Right ventricle myocardium superior (tissue), 1 donor: Measurements from ENCODE around the gene TUB. TPM values are rescaled to one million over a fixed set of nuclear protein-coding genes. Genes with fewer than 3 reads are reported as not detected.

Experiments
- ATAC-seq: fragments of 200-7000 bp; cut with Tn5 transposase; one replicate; pipeline ENCODE4 v1.9.1; 2020; ENCODE audit warnings: mild to moderate bottlenecking; ENCODE audit not compliant: poor library complexity
- DNase-seq: peaks from one replicate; pipeline ENCODE4 v3.0.0-alpha.2; 2020
- intact Hi-C: fragments of 100-400 bp; cut with DNase I; formaldehyde crosslinking; loops from one replicate; pipeline ENCODE4 v1.11.2; 2022
- total RNA-seq: library from RNA; stranded (reverse); fragmentation: NEBNext Ultra II Directional; extraction: Animal tissue kit (Norgen Biotek cat#: 25700); gene quantifications from one replicate; pipeline ENCODE4 v1.2.1, GENCODE V29; 2021
- donor health status: DM: no; HTN: yes; CAD: no; lungs with severe emphysema.

The TUB gene
- total RNA-seq, 1 donor from 2014 or later = 20.5 TPM

DNA sequence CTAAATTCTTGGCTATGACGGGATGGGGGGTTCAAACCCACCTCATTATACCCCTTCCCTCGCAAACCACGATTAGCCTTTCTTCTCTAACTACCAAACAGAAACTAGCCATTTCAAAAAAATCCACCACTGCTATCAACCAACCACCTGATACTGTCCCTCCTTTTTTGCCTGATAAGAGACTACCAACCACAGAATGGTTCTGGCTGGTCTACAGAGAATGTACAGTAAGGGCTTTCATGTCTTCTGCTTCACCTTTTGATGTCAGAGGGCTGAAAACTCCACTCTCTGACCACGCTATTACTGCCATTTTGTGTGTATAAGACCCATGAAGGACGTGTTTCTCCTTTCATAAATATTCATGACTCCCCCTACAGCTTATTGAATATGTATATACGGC is 68.7 kb downstream of the TUB start:
- intact Hi-C loops = no loop called here
- ATAC-seq (no peak), DNase-seq (no peak)

Other genes with a start within 250 kb of the TUB start
- not detected for gene OR10A6, start 149.9 kb upstream of the TUB start, total RNA-seq
- not detected for gene OR10A3, start 139.5 kb upstream of the TUB start, total RNA-seq
- not detected for gene NLRP10, start 115.8 kb upstream of the TUB start, total RNA-seq
- gene EIF3F, start 93.9 kb upstream of the TUB start, total RNA-seq = 137 TPM
- gene RIC3, start 87.8 kb downstream of the TUB start, total RNA-seq = 11.1 TPM
- 2.3 TPM for gene LMO1, start 182.7 kb downstream of the TUB start, total RNA-seq